ENCODE data around the gene GPR108.

- TF ChIP-seq CTCF (IDR thresholded peaks at IDR 0.05): no peak
- TF ChIP-seq POLR2A (IDR thresholded peaks at IDR 0.05): no peak
Measured at GRCh38 chr19:6721138-6721474, 16.3 kb downstream of the GPR108 start.

All from heart left ventricle (tissue), 13 donors.